HL-60 (cell line): ENCODE results near the gene TNFSF10.
A peak's percentile ranks its signal among the peaks of the same experiment; 100 is the strongest.

Experiments used
- DNase-seq, 2 experiments: peaks; one replicate each; pipeline ENCODE4 v3.0.0-alpha.2; 2010 to 2020; ENCODE audit warnings: low read depth in 1 of 2, low spot score in 1 of 2
- H3K27ac ChIP-seq: fragments of 250-450 bp; sonication (Bioruptor Pico); replicated peaks from 2 replicates; pipeline ENCODE4 v1.5.1; 2020; ENCODE audit warnings: mild to moderate bottlenecking, moderate library complexity
- H3K27me3 ChIP-seq: fragments of 250-450 bp; sonication (Bioruptor Pico); 2 replicates; pipeline ENCODE4 v1.5.1; 2021; ENCODE audit warnings: mild to moderate bottlenecking, moderate library complexity; ENCODE audit not compliant: insufficient read depth, poor library complexity, severe bottlenecking
- H3K4me3 ChIP-seq: replicated peaks from 2 replicates; pipeline ENCODE4 v1.5.1; 2011; ENCODE audit warnings: mild to moderate bottlenecking, control low read depth, low read length; ENCODE audit not compliant: insufficient read depth
- GABPA ChIP-seq: IDR thresholded peaks from 2 replicates; pipeline ENCODE4 v1.6.1; 2012; ENCODE audit warnings: low read depth
- POLR2AphosphoS5 ChIP-seq: IDR thresholded peaks from 2 replicates; pipeline ENCODE4 v1.6.1; 2012; ENCODE audit warnings: low read depth
- REST ChIP-seq: IDR thresholded peaks from 2 replicates; pipeline ENCODE4 v1.6.1; 2012; ENCODE audit warnings: low read depth; ENCODE audit not compliant: insufficient replicate concordance
- SPI1 ChIP-seq: IDR thresholded peaks from 2 replicates; pipeline ENCODE4 v1.6.1; 2012; ENCODE audit warnings: low read depth, mild to moderate bottlenecking, borderline replicate concordance
- TF ChIP-seq, protein P1 (sequence below): IDR thresholded peaks from one replicate; pipeline ENCODE4 v1.5.1; 2011; ENCODE audit warnings: low read length, control low read depth, inconsistent platforms; ENCODE audit not compliant: insufficient read depth

Gene TNFSF10

GRCh38 chr3:172465281-172465680 is 57.9 kb downstream of the TNFSF10 start:
- H3K27me3 ChIP-seq = peaks cover 4% of the 10 kb centered on the region
- no peak for DNase-seq
- H3K4me3 ChIP-seq = no peak overlapping the region
- H3K27ac ChIP-seq = no peak overlapping the region
- TF ChIP-seq REST (no peak), SPI1 (no peak), GABPA (no peak), POLR2AphosphoS5 (no peak)
- TF ChIP-seq, protein P1, sequence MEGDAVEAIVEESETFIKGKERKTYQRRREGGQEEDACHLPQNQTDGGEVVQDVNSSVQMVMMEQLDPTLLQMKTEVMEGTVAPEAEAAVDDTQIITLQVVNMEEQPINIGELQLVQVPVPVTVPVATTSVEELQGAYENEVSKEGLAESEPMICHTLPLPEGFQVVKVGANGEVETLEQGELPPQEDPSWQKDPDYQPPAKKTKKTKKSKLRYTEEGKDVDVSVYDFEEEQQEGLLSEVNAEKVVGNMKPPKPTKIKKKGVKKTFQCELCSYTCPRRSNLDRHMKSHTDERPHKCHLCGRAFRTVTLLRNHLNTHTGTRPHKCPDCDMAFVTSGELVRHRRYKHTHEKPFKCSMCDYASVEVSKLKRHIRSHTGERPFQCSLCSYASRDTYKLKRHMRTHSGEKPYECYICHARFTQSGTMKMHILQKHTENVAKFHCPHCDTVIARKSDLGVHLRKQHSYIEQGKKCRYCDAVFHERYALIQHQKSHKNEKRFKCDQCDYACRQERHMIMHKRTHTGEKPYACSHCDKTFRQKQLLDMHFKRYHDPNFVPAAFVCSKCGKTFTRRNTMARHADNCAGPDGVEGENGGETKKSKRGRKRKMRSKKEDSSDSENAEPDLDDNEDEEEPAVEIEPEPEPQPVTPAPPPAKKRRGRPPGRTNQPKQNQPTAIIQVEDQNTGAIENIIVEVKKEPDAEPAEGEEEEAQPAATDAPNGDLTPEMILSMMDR = no peak

DNA sequence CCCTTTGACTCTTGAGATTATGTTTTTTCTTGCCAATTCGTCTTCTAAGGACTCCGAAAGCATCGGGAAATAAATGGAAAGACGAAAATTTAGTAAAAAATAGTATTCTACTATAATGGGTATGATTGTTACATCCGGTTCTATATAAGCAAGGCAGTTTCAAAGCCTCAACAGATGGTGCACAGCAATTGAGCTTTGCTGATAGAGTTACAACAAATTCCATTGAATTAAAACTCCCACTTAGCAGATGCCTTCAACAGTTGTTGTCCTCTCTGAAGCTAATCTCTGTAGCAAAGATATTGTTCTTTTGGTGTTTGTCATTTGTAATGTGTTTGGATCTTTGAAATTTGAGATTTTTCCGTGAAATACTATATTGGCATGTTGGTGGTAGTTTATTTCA is 58.9 kb downstream of the TNFSF10 start:
- no peak for DNase-seq
- no peak for TF ChIP-seq POLR2AphosphoS5
- no peak for TF ChIP-seq REST
- TF ChIP-seq SPI1 = no peak
- no peak for TF ChIP-seq GABPA
- TF ChIP-seq, protein P1 = no peak
- H3K27me3 ChIP-seq = peaks cover 4% of the 10 kb centered on the region
- H3K27ac ChIP-seq = no peak overlapping the region
- H3K4me3 ChIP-seq = no peak overlapping the region

- Histone ChIP-seq H3K27ac (no peak overlapping the region), H3K4me3 (no peak overlapping the region), H3K27me3 (no peaks in the 10 kb centered on the region)
- TF ChIP-seq POLR2AphosphoS5 = no peak
- no peak for TF ChIP-seq SPI1
- TF ChIP-seq REST = no peak
- TF ChIP-seq, protein P1 = peak; percentile 72
- DNase-seq = no peak
Observed at GRCh38 chr3:172461530-172462138, 61.6 kb downstream of the TNFSF10 start.
